Dermis blood vessel endothelial cell (primary cell): ENCODE measurements around the gene DLGAP4. TPM values are rescaled to one million over a fixed set of nuclear protein-coding genes. Genes with fewer than 3 reads are reported as not detected.
A peak's percentile ranks its signal among the peaks of the same experiment; 100 is the strongest.

Experiments used
- DNase-seq: peaks from one replicate; pipeline ENCODE4 v3.0.0; 2010
- total RNA-seq: library from RNA; depleted of rRNA; stranded (reverse); fragments of >200 nt; gene quantifications from 2 replicates; pipeline ENCODE4 v1.2.3, GENCODE V29; 2014

Gene DLGAP4
- total RNA-seq, 1 donor from 2014 or later, result 18.4 TPM

GRCh38 chr20:36274181-36274841, 31.8 kb upstream of the DLGAP4 start:
- DNase-seq, result no peak

- DNase-seq, result no peak
Observed at GRCh38 chr20:36275011-36275410, 31.1 kb upstream of the DLGAP4 start.

GRCh38 chr20:36275441-36276189, 30.5 kb upstream of the DLGAP4 start:
- no peak for DNase-seq

GRCh38 chr20:36277546-36277945, 28.6 kb upstream of the DLGAP4 start:
- DNase-seq, result no peak

GRCh38 chr20:36279362-36279761, 26.8 kb upstream of the DLGAP4 start:
- DNase-seq, result no peak

- DNase-seq, result no peak
Observed at GRCh38 chr20:36279776-36280175, 26.4 kb upstream of the DLGAP4 start.

GRCh38 chr20:36281785-36282380, 24.3 kb upstream of the DLGAP4 start:
- DNase-seq, result no peak

GRCh38 chr20:36284751-36285150, 21.4 kb upstream of the DLGAP4 start:
- no peak for DNase-seq

- no peak for DNase-seq
Observed at GRCh38 chr20:36285746-36286447, 20.2 kb upstream of the DLGAP4 start.

GRCh38 chr20:36297656-36298055, 8.5 kb upstream of the DLGAP4 start:
- no peak for DNase-seq

GRCh38 chr20:36298061-36298460, 8.1 kb upstream of the DLGAP4 start:
- DNase-seq, result no peak

GRCh38 chr20:36298795-36299339, 7.3 kb upstream of the DLGAP4 start:
- DNase-seq, result no peak

- no peak for DNase-seq
Observed at GRCh38 chr20:36299459-36299858, 6.7 kb upstream of the DLGAP4 start.

GRCh38 chr20:36301359-36302119, 4.6 kb upstream of the DLGAP4 start:
- no peak for DNase-seq

- peak; percentile 79 for DNase-seq
Observed at GRCh38 chr20:36303020-36303595, 3.0 kb upstream of the DLGAP4 start.

GRCh38 chr20:36303831-36304230, 2.3 kb upstream of the DLGAP4 start:
- no peak for DNase-seq

- no peak for DNase-seq
Observed at GRCh38 chr20:36304786-36305495, 1.2 kb upstream of the DLGAP4 start.

- DNase-seq, result no peak
Observed at GRCh38 chr20:36306553-36307411, 643 bp downstream of the DLGAP4 start.

- no peak for DNase-seq
Observed at GRCh38 chr20:36307412-36308325, 1.5 kb downstream of the DLGAP4 start.
